Measurements from ENCODE around the gene SLC45A3.

Gene SLC45A3

GRCh38 chr1:205700865-205701401 lies 20.6 kb upstream of the SLC45A3 start:
- no peak for DNase-seq

- no peak for DNase-seq
Observed at GRCh38 chr1:205699416-205699815, 19.1 kb upstream of the SLC45A3 start.

GRCh38 chr1:205698921-205699320 lies 18.6 kb upstream of the SLC45A3 start:
- no peak for DNase-seq

- no peak for DNase-seq
Observed at GRCh38 chr1:205693421-205693991, 13.2 kb upstream of the SLC45A3 start.

GRCh38 chr1:205692423-205692822 lies 12.1 kb upstream of the SLC45A3 start:
- no peak for DNase-seq

- DNase-seq: no peak
Observed at GRCh38 chr1:205690122-205690756, 9.9 kb upstream of the SLC45A3 start.

GRCh38 chr1:205689479-205689878 lies 9.2 kb upstream of the SLC45A3 start:
- DNase-seq: no peak

GRCh38 chr1:205688171-205689080 lies 8.1 kb upstream of the SLC45A3 start:
- no peak for DNase-seq

- no peak for DNase-seq
Observed at GRCh38 chr1:205687242-205687641, 6.9 kb upstream of the SLC45A3 start.

- no peak for DNase-seq
Observed at GRCh38 chr1:205681364-205681763, 1.1 kb upstream of the SLC45A3 start.

GRCh38 chr1:205678286-205679111 lies 1.8 kb downstream of the SLC45A3 start:
- no peak for DNase-seq

- no peak for DNase-seq
Observed at GRCh38 chr1:205677167-205677566, 3.1 kb downstream of the SLC45A3 start.

GRCh38 chr1:205676597-205676996 lies 3.7 kb downstream of the SLC45A3 start:
- no peak for DNase-seq

- DNase-seq: no peak
Observed at GRCh38 chr1:205676002-205676401, 4.3 kb downstream of the SLC45A3 start.

GRCh38 chr1:205675247-205675646 lies 5.1 kb downstream of the SLC45A3 start:
- no peak for DNase-seq

- no peak for DNase-seq
Observed at GRCh38 chr1:205672970-205673369, 7.3 kb downstream of the SLC45A3 start.

- DNase-seq: no peak
Observed at GRCh38 chr1:205672395-205672889, 7.9 kb downstream of the SLC45A3 start.

- no peak for DNase-seq
Observed at GRCh38 chr1:205670611-205671430, 9.5 kb downstream of the SLC45A3 start.

- DNase-seq: no peak
Observed at GRCh38 chr1:205670150-205670446, 10.2 kb downstream of the SLC45A3 start.

GRCh38 chr1:205669341-205670149 lies 10.8 kb downstream of the SLC45A3 start:
- no peak for DNase-seq

- no peak for DNase-seq
Observed at GRCh38 chr1:205668951-205669340, 11.4 kb downstream of the SLC45A3 start.
